Body of pancreas (tissue), 4 donors: ENCODE data around the gene IGF2BP2.

ENCODE experiments used
- CTCF ChIP-seq, 7 experiments: fragments of 450-650 bp in 4 of 7; fragments of 200-600 bp in 3 of 7; sonication (generic) in 3 of 7; IDR thresholded peaks; one replicate each; pipeline ENCODE4 v1.5.1; 2016 to 2019; ENCODE audit warnings: antibody characterized with exemption in 7 of 7
- POLR2A ChIP-seq, 3 donors: fragments of 450-650 bp; IDR thresholded peaks; one replicate each; pipeline ENCODE4 v1.6.1; 2016; ENCODE audit warnings: antibody characterized with exemption in 3 of 3, mild to moderate bottlenecking in 2 of 3

- TF ChIP-seq CTCF (IDR thresholded peaks at IDR 0.05) (no peak), POLR2A (IDR thresholded peaks at IDR 0.05) (no peak)
Observed at GRCh38 chr3:185625784-185626183, 199.1 kb downstream of the IGF2BP2 start.
